Measurements from ENCODE around the gene STARD8.

STARD8 gene

DNA sequence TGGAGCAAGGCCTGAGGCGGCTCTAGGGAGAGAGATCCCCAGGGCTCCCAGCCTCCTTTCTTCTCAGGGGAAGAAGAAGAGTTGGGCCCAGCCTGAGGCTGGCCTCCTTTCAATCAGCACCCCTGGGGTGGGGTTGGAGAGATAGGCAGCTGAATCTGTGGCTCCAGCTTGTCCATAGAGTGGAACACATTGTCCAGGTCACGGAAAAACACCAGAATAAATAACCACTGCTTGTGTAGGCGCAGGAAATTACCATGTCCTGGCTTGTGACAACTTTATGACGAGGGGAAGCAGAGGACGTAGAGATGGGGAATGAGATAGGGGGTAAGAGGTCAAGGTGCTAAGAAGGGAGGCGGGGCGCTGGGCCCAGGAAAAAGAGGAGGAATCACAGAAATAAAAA lies 100.6 kb downstream of the STARD8 start:
- H3K27me3 Mint-ChIP-seq = no peaks in the 10 kb centered on the region
- peaks cover 18% of the 10 kb centered on the region for H3K4me1 Mint-ChIP-seq (ENCODE audit: low read depth)
- intact Hi-C loops (cut with micrococcal nuclease) = no loop called here
- no peak overlapping the region for H3K4me3 Mint-ChIP-seq
- H3K36me3 Mint-ChIP-seq (ENCODE audit: low read depth) = no peaks in the 10 kb centered on the region
- peak overlapping the region; percentile 17 for H3K27ac Mint-ChIP-seq
- no peaks in the 10 kb centered on the region for H3K9me3 Mint-ChIP-seq

GRCh38 chrX:68749426-68749825 lies 102.0 kb downstream of the STARD8 start:
- intact Hi-C loops (cut with micrococcal nuclease) = no loop called here
- H3K4me3 Mint-ChIP-seq = no peak overlapping the region
- H3K27ac Mint-ChIP-seq = no peak overlapping the region
- H3K4me1 Mint-ChIP-seq (ENCODE audit: low read depth) = peaks cover 18% of the 10 kb centered on the region
- H3K9me3 Mint-ChIP-seq = no peaks in the 10 kb centered on the region
- no peaks in the 10 kb centered on the region for H3K36me3 Mint-ChIP-seq (ENCODE audit: low read depth)
- H3K27me3 Mint-ChIP-seq = peaks cover 2% of the 10 kb centered on the region

DNA sequence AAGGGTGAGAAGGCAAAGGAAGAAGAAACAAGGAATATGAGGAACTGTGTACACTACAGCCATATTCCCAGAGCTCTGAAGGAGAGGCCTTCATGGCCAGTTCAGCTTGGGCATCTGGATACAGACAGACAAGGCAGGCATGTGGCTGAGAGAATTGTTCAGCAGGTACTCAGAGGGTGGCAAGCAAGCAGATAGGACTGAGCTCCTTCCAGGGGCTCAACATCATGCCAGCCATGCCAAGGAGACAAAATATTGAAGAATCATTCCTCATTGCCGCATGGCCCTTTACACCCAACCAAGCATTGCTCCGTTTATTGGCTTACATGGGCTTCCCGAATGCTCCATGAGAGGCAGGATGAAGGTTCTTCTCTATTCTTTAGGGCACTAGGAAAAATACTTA lies 102.8 kb downstream of the STARD8 start:
- intact Hi-C loops (cut with micrococcal nuclease) = no loop called here
- no peaks in the 10 kb centered on the region for H3K9me3 Mint-ChIP-seq
- no peak overlapping the region for H3K27ac Mint-ChIP-seq
- H3K27me3 Mint-ChIP-seq = peaks cover 2% of the 10 kb centered on the region
- no peak overlapping the region for H3K4me3 Mint-ChIP-seq
- H3K36me3 Mint-ChIP-seq (ENCODE audit: low read depth) = no peaks in the 10 kb centered on the region
- H3K4me1 Mint-ChIP-seq (ENCODE audit: low read depth) = peaks cover 18% of the 10 kb centered on the region

- no peaks in the 10 kb centered on the region for H3K36me3 Mint-ChIP-seq (ENCODE audit: low read depth)
- H3K4me1 Mint-ChIP-seq (ENCODE audit: low read depth) = peaks cover 18% of the 10 kb centered on the region
- H3K27ac Mint-ChIP-seq = no peak overlapping the region
- H3K9me3 Mint-ChIP-seq = no peaks in the 10 kb centered on the region
- intact Hi-C loops (cut with micrococcal nuclease) = no loop called here
- peaks cover 2% of the 10 kb centered on the region for H3K27me3 Mint-ChIP-seq
- H3K4me3 Mint-ChIP-seq = no peak overlapping the region
Measured at GRCh38 chrX:68751372-68751771, 103.9 kb downstream of the STARD8 start.

GRCh38 chrX:68753218-68753617 lies 105.8 kb downstream of the STARD8 start:
- Mint-ChIP-seq H3K27me3 (peaks cover 2% of the 10 kb centered on the region), H3K9me3 (no peaks in the 10 kb centered on the region), H3K27ac (no peak overlapping the region), H3K36me3 (ENCODE audit: low read depth) (no peaks in the 10 kb centered on the region), H3K4me1 (ENCODE audit: low read depth) (peaks cover 8% of the 10 kb centered on the region), H3K4me3 (no peak overlapping the region)
- intact Hi-C loops (cut with micrococcal nuclease) = no loop called here

DNA sequence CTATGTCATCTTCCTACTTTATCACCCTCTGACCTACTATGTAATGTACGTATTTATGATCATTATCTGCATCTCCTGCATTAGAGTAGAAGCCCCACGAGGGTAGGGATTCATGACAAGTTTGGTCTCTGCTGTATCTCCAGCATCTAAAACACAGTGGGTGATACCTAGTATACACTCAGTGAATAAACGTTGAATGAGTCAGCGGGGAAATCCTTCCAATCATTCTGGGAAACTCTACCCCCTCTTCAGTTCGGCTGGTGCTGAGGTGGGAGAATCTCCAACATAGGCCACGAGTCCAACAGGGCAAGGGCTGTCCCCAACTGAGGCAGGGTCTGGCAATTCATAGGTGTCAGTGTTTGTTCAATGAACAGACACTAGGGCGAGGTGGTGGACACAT lies 106.9 kb downstream of the STARD8 start:
- intact Hi-C loops (cut with micrococcal nuclease) = no loop called here
- Mint-ChIP-seq H3K27ac (no peak overlapping the region), H3K4me3 (no peak overlapping the region), H3K9me3 (no peaks in the 10 kb centered on the region), H3K27me3 (peaks cover 2% of the 10 kb centered on the region), H3K4me1 (ENCODE audit: low read depth) (peaks cover 7% of the 10 kb centered on the region), H3K36me3 (ENCODE audit: low read depth) (no peaks in the 10 kb centered on the region)

DNA sequence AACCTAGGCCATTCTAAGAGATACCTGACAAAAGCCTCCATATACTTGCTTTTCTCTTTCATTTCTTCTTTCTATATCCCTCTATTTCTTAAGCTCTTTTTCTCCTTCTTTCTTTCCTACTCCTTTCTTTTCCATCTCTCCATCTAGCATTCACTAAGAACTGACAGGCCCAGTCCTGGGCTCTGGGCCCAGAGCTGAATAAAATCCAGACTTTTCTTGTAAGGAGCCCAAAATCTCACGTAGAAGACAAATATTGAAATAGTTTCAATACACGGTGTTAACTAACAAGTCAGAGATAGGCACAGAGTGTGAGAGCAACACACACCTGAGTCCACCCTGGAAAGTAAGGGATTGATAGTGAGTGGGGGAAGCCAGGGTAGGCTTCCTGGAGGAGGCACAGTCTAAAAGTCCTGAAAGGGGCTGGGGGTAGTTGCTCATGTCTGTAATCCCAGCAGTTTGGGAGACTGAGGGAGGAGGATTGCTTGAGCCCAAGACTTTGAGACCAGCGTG lies 108.2 kb downstream of the STARD8 start:
- Mint-ChIP-seq H3K4me3 (no peak overlapping the region), H3K27ac (no peak overlapping the region), H3K4me1 (ENCODE audit: low read depth) (no peaks in the 10 kb centered on the region), H3K36me3 (ENCODE audit: low read depth) (no peaks in the 10 kb centered on the region), H3K27me3 (peaks cover 2% of the 10 kb centered on the region), H3K9me3 (no peaks in the 10 kb centered on the region)
- intact Hi-C loops (cut with micrococcal nuclease) = no loop called here

DNA sequence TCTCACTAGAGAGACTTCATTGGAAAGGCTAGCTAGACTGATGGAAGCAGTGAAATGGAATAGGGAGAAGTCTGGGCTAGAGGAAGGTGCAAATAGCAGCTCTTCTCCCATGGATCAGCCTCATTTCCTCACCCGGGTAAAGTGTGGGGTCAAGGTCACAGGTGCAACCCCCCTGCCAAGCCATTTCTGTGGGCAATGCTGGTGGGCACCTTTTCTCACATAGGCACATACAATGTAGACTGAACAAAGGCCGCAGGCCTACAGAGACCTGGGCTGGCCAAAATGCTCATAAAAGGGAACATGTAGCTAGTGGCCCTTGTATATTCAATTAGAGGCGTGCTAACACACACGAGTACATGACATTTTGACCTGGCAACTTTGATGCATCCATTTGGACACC lies 109.9 kb downstream of the STARD8 start:
- no peak overlapping the region for H3K4me3 Mint-ChIP-seq
- H3K36me3 Mint-ChIP-seq (ENCODE audit: low read depth) = no peaks in the 10 kb centered on the region
- intact Hi-C loops (cut with micrococcal nuclease) = no loop called here
- H3K4me1 Mint-ChIP-seq (ENCODE audit: low read depth) = no peaks in the 10 kb centered on the region
- peaks cover 6% of the 10 kb centered on the region for H3K27me3 Mint-ChIP-seq
- no peak overlapping the region for H3K27ac Mint-ChIP-seq
- no peaks in the 10 kb centered on the region for H3K9me3 Mint-ChIP-seq

GRCh38 chrX:68757731-68758130 lies 110.3 kb downstream of the STARD8 start:
- peaks cover 9% of the 10 kb centered on the region for H3K27me3 Mint-ChIP-seq
- H3K36me3 Mint-ChIP-seq (ENCODE audit: low read depth) = no peaks in the 10 kb centered on the region
- no peak overlapping the region for H3K27ac Mint-ChIP-seq
- no peak overlapping the region for H3K4me3 Mint-ChIP-seq
- no peaks in the 10 kb centered on the region for H3K9me3 Mint-ChIP-seq
- intact Hi-C loops (cut with micrococcal nuclease) = no loop called here
- no peaks in the 10 kb centered on the region for H3K4me1 Mint-ChIP-seq (ENCODE audit: low read depth)

GRCh38 chrX:68758671-68759070 lies 111.2 kb downstream of the STARD8 start:
- Mint-ChIP-seq H3K27me3 (peaks cover 9% of the 10 kb centered on the region), H3K9me3 (no peaks in the 10 kb centered on the region), H3K36me3 (ENCODE audit: low read depth) (no peaks in the 10 kb centered on the region), H3K4me3 (no peak overlapping the region), H3K27ac (no peak overlapping the region), H3K4me1 (ENCODE audit: low read depth) (no peaks in the 10 kb centered on the region)
- intact Hi-C loops (cut with micrococcal nuclease) = no loop called here

- no peaks in the 10 kb centered on the region for H3K4me1 Mint-ChIP-seq (ENCODE audit: low read depth)
- H3K27ac Mint-ChIP-seq = no peak overlapping the region
- intact Hi-C loops (cut with micrococcal nuclease) = no loop called here
- no peak overlapping the region for H3K4me3 Mint-ChIP-seq
- H3K27me3 Mint-ChIP-seq = peaks cover 7% of the 10 kb centered on the region
- no peaks in the 10 kb centered on the region for H3K36me3 Mint-ChIP-seq (ENCODE audit: low read depth)
- H3K9me3 Mint-ChIP-seq = no peaks in the 10 kb centered on the region
Measured at GRCh38 chrX:68761086-68761485, 113.6 kb downstream of the STARD8 start.

- intact Hi-C loops (cut with micrococcal nuclease) = no loop called here
- H3K27ac Mint-ChIP-seq = no peak overlapping the region
- H3K4me3 Mint-ChIP-seq = no peak overlapping the region
- no peaks in the 10 kb centered on the region for H3K9me3 Mint-ChIP-seq
- no peaks in the 10 kb centered on the region for H3K4me1 Mint-ChIP-seq (ENCODE audit: low read depth)
- H3K36me3 Mint-ChIP-seq (ENCODE audit: low read depth) = no peaks in the 10 kb centered on the region
- peaks cover 7% of the 10 kb centered on the region for H3K27me3 Mint-ChIP-seq
Measured at GRCh38 chrX:68762766-68763165, 115.3 kb downstream of the STARD8 start.

- Mint-ChIP-seq H3K36me3 (ENCODE audit: low read depth) (no peaks in the 10 kb centered on the region), H3K4me1 (ENCODE audit: low read depth) (no peaks in the 10 kb centered on the region), H3K27me3 (peaks cover 7% of the 10 kb centered on the region), H3K4me3 (no peak overlapping the region), H3K9me3 (no peaks in the 10 kb centered on the region), H3K27ac (no peak overlapping the region)
- intact Hi-C loops (cut with micrococcal nuclease) = no loop called here
Measured at GRCh38 chrX:68763481-68763880, 116.0 kb downstream of the STARD8 start.
